NOMO-1 treated with DMSO at 0.1 percent for 48 hours (cell line): ENCODE data around the gene SIK1.
"Not testable (repeated sequence)": the region's sequence is repeated elsewhere in the genome, so short reads cannot be mapped to it uniquely, and the experiment has no call there.

ENCODE experiments used
- DNase-seq: peaks from one replicate; lab custom pipeline; 2025; ENCODE audit not compliant: unreplicated experiment; lab: John Stamatoyannopoulos, UW

SIK1 gene

GRCh38 chr21:43398000-43398399 lies 28.9 kb downstream of the SIK1 start:
- DNase-seq = not testable (repeated sequence)

GRCh38 chr21:43397439-43397808 lies 29.5 kb downstream of the SIK1 start:
- DNase-seq = not testable (repeated sequence)

DNA sequence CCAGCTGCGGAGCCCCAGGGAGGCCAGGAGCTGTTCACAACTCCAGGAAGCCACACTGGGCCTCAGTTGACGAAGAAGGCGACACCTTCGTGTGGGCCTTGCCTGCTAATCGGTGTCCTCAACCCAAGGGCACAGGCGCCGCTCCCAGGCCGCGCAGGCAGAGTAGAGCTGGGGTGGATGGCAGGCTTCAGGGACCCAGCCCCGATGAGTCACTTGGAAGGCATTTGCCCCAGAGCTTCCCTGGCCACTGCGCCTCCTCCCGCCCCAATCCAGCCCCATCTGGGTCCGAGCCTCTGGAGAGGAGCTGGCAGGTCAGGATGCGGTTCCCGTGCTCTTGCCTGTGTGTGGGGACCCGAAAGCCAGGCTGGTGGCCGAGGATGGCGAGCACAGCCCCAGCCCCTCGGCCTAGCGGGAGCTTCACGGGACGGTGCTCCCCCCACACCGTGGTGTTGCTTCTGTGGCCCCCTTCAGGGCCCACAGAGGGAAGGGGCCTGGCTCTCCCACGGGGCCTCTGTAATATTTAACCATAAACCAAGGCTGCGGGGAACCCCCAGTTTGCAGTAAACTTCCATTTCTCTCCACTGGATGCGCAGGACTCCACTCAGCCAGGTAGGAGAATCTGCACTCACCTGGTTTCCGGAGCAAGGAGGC lies 30.0 kb downstream of the SIK1 start:
- not testable (repeated sequence) for DNase-seq

DNA sequence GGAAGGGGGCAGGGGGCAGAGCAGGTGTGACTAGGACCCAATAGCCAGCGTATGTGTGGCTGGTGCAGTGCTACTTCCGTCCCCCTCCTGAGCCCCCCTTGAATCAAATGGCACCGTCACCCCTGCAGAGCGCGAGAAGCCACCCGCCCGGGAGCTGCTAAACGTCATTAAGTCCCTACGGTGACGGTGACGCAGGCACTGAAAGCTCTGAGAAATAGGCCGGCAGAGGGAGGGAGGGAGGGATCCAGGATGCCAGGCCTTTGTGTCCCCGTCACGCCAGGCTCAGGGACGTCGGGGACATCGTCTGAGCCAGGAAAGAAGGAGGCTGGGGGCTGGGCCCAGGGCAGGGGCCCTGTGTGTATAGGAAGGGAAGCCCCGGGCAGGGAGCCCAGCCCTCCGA lies 43.6 kb downstream of the SIK1 start:
- DNase-seq = not testable (repeated sequence)

GRCh38 chr21:43382902-43383301 lies 44.0 kb downstream of the SIK1 start:
- not testable (repeated sequence) for DNase-seq

DNA sequence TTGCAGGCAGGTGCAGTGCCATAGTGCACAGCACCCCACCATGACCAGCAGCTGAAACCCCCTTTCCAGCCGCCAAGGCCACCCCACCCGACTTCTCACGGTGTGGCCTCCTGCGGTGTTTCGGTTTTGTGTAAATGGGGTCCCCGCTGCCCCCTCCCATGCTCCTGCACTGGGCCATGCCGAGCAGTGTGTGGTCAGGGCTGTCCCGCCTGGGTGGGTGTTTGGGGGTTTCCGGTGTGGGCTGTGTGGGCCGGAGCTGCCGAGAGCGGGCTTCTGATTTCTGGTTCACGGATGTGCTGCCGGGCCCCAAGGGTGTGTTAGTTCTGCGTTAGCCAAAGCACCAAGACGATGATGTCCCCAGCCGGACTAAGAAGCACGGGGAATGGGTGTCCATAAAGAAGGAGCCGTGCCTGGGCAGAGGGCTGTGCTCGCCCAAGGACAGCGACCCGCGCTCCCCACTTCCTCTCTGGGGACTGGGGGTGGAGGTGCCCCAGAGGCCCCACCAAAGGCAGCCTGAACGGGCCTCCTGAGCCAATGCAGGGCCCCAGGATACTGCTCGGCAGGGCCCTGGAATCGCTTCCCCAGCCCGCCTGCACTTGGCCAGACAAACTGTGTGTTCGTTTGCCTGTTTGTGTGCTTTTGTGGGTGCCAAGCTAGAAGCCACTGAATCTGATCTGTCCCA lies 45.9 kb downstream of the SIK1 start:
- not testable (repeated sequence) for DNase-seq

DNA sequence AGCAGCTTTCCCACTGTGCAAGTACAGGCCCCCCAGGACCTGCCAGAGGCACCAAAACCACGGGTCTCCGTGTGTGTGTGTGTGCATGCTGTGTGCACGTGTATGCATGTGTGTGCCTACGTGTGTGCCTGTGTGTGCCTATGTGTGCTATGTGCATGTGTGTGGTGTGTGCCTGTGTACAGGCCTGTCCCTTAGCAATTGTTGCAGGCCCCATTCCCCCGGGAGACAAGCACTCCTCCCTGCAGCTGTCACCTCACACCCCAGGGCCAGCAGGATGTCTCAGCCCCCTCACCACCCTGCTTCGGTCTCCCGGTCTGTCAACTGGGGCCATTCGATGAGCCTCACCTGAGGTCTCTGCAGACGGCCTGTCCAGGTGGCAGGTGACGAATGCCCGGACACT lies 46.6 kb downstream of the SIK1 start:
- DNase-seq = not testable (repeated sequence)

DNA sequence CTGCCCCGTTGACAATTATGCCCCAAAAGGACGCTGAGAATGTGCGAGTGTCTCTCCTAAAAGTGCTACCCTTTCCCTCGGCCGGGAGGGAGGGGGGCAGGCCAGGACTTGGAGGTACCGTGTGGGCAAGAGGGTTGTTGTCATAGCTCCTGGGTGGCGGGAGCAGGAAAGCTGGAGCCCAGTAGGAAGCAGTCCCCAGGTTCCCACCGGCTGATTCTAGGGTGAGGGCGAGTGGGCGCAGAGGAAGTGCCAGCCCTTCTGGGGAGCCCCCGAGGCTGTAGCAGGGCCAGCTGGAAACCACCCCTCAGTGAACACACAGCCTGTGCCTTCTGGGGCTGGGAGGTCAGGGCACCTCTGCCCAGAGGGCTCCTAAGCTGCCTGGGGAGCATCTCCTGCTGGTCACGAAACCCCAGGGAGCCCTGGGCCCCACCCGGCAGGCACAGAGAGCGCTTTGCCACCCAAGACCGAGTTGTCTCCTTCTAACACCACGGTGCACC lies 47.3 kb downstream of the SIK1 start:
- not testable (repeated sequence) for DNase-seq

DNA sequence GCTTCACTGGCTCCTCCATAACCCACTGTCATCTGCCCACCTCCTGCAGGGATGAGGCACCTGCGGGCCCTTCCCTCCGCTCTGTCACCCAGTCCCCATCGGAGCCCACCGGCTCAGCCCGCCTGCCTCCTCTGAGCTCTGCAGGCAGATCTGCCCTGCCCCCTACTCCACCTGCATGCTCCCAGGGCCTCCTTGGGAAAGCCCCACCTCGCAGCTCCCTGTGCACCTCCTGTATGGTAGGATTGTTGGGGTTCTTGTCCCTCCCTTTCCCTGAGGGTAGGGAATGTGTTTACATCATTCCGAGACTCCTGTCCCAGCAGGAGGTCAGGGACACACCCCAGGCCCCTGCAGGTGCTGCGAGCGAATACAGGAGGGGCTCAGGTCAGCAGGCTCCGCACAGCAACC lies 50.5 kb downstream of the SIK1 start:
- no peak for DNase-seq

DNA sequence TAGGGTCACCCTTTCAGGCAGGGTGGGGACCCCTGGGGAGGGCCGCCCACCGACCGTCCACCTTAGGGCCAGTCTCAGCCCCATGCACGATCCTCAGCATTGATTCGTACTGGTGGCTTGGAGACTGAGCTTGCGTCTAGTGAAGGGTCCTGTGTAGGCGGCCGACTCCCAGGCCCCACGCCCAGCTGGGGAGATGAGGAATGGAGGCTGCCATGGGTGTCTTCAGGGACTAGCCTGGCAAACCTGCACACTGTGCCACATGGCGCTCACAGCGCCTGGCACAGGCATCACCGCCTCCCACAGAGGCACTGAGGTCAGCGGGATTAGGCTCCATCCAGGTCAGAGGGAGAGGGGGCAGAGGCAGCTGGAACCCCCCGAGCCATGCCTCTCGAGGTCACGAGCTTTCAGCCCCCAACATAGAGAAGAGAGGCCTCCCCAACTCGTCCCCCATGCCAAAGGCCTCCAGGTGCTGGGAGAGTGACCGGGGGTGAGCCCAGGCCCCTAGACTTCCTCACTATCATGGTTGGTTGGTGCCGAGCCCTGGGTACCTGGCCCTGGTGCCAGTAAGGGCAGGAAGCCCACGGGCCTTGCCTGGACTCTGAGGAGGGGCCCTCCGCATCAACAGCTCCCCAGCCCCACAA lies 51.0 kb downstream of the SIK1 start:
- DNase-seq = no peak

DNA sequence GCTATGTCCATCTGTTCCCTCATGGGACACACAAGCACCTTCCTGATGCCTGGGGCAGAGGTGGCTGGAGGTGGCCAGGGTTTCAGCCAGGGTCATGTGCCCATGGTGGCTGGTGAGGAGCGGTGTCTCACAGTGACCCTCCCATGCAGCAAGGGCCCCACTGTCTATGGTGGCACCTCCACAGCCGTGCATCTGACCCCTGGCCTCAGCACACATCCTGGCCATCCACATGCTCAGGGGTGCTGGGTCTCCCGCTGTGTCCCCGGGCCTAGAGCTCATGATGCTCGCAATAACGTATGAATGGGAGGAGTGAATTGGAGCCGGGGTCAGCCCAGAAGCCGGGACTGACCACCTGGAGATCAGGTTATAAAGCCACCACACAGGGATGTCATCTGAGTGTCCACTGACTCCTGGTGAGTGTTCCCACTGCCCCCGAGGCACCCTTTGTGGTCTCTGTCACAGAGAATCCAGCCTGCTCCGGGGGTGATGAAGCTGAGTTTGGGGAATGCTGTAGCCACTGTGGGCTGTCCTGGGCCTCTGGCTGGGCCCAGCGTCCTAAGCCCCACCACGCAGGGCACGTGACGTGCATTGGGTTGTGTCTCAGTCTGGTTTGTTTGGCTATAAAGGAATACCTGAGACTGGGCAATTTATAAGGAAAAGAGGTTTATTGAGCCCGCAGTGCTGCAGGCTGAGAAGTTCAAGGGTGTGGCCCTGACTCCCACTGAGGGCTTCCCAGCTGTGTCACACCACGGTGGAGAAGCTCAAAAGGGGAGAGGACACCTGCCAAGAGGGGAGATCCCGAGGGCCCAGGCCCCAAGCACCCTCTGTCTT lies 51.7 kb downstream of the SIK1 start:
- DNase-seq = no peak

DNA sequence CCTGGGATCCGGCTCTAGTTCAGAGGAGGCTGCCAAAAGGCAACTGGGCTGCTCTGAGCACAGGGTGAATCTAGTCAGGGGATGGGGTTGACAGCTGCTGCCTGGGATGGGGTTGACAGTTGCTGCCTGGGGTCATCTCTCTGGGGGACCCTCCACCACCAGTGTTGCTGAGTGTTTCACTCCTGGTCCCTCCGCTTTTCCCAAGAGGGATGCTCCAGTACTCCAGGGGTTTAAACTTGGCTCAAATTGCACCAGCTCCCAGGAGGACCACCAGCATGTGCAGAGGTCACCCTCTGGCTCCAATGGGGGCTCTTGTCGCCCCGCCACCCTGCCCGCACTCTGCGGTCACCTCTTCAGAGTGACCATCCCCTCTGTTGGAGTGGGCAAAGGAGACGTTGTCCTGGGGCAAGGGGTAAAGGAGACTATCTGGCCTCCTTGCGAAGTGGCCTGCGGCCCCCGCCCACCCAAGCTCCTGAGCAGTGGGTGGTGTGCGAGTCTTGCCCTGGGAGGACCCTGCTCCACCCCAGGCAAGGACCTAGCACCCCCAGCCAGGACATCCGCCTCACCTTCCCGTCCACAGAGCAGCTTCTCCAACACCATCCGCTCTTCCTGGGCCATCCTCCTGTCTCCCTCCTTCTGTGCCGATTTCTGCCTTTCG lies 52.6 kb downstream of the SIK1 start:
- DNase-seq = no peak

GRCh38 chr21:43373362-43374227 lies 53.3 kb downstream of the SIK1 start:
- no peak for DNase-seq

GRCh38 chr21:43372663-43373361 lies 54.1 kb downstream of the SIK1 start:
- DNase-seq = no peak

DNA sequence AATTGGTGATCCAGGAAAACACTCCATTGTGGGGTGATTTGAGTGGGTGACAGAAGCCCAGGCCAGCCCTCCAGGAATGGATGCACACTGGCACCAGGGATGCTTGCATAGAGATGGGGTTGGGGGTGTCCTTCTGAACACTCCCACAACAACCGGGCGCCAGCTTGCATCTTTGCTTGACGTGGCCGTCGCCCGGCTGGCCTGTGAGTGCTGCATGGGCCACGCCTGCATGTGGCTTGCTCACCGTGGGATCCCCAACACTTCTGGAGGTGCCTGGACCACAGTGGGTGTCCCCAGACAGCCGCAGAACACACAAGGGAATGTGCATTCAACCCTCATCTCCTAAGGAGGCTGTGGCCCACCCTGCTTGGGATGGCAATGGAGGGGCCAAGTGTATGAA lies 55.1 kb downstream of the SIK1 start:
- DNase-seq = no peak

- DNase-seq = no peak
Observed at GRCh38 chr21:43370888-43371570, 55.9 kb downstream of the SIK1 start.

GRCh38 chr21:43370091-43370658 lies 56.8 kb downstream of the SIK1 start:
- DNase-seq = no peak

- no peak for DNase-seq
Observed at GRCh38 chr21:43369596-43370090, 57.3 kb downstream of the SIK1 start.
